ENCODE results near the gene RBPJ.

The RBPJ gene

GRCh38 chr4:26404743-26405206 lies 84.0 kb downstream of the RBPJ start:
- Histone ChIP-seq H3K36me3 (peaks cover 10 to 20% (median 19%) of the 10 kb centered on the region in 3 donors), H3K4me1 (peaks cover 0 to 4% (median 0%) of the 10 kb centered on the region in 4 donors), H3K9me3 (peaks cover 0 to 12% (median 0%) of the 10 kb centered on the region in 3 donors), H3K4me3 (no peak overlapping the region), H3K27ac (no peak overlapping the region), H3K27me3 (no peaks in the 10 kb centered on the region)
- no peak for DNase-seq
- no peak for TF ChIP-seq CTCF (IDR thresholded peaks at IDR 0.05)
- intact Hi-C loops (cut with DNase I; ENCODE audit: low total_unique reads) = loop anchor here (5.0 to 10.0 kb wide), 2 partner anchors 50 to 417 kb away; no protein-coding TSS in a partner anchor

- Histone ChIP-seq H3K27me3 (no peaks in the 10 kb centered on the region), H3K36me3 (peaks cover 10 to 20% (median 19%) of the 10 kb centered on the region in 3 donors), H3K27ac (no peak overlapping the region), H3K4me1 (peaks cover 0 to 2% (median 0%) of the 10 kb centered on the region in 4 donors), H3K4me3 (no peak overlapping the region), H3K9me3 (peaks cover 0 to 12% (median 0%) of the 10 kb centered on the region in 3 donors)
- DNase-seq = no peak
- intact Hi-C loops (cut with DNase I; ENCODE audit: low total_unique reads) = loop anchor here (5.0 to 10.0 kb wide), 2 partner anchors 52 to 419 kb away; no protein-coding TSS in a partner anchor
- no peak for TF ChIP-seq CTCF (IDR thresholded peaks at IDR 0.05)
Measured at GRCh38 chr4:26406346-26406975, 85.6 kb downstream of the RBPJ start.

GRCh38 chr4:26407476-26407875 lies 86.7 kb downstream of the RBPJ start:
- Histone ChIP-seq H3K4me3 (no peak overlapping the region), H3K36me3 (peaks cover 10 to 20% (median 19%) of the 10 kb centered on the region in 3 donors), H3K9me3 (peaks cover 0 to 12% (median 0%) of the 10 kb centered on the region in 3 donors), H3K27ac (no peak overlapping the region), H3K4me1 (peaks cover 0 to 5% (median 2%) of the 10 kb centered on the region in 4 donors), H3K27me3 (no peaks in the 10 kb centered on the region)
- no peak for TF ChIP-seq CTCF (IDR thresholded peaks at IDR 0.05)
- no peak for DNase-seq
- intact Hi-C loops (cut with DNase I; ENCODE audit: low total_unique reads) = loop anchor here (5.0 to 10.0 kb wide), 2 partner anchors 53 to 420 kb away; no protein-coding TSS in a partner anchor

- Histone ChIP-seq H3K4me3 (no peak overlapping the region), H3K27me3 (no peaks in the 10 kb centered on the region), H3K9me3 (peaks cover 0 to 10% (median 0%) of the 10 kb centered on the region in 3 donors), H3K4me1 (peaks cover 0 to 14% (median 10%) of the 10 kb centered on the region in 4 donors), H3K27ac (no peak overlapping the region), H3K36me3 (peaks cover 13 to 22% (median 18%) of the 10 kb centered on the region in 3 donors)
- intact Hi-C loops (cut with DNase I; ENCODE audit: low total_unique reads) = loop anchor here (5.0 kb wide), 2 partner anchors 78 to 383 kb away; no protein-coding TSS in a partner anchor
- no peak for DNase-seq
- peak; percentile 54 to 72 for TF ChIP-seq CTCF (IDR thresholded peaks at IDR 0.05)
Measured at GRCh38 chr4:26410385-26411293, 89.8 kb downstream of the RBPJ start.

All from tibial artery (tissue), 4 donors.